SK-MEL-5 (cell line): ENCODE data around the gene GNAQ. TPM values are rescaled to one million over a fixed set of nuclear protein-coding genes. Genes with fewer than 3 reads are reported as not detected.
A peak's percentile ranks its signal among the peaks of the same experiment; 100 is the strongest.

Experiments used
- DNase-seq: peaks from one replicate; pipeline ENCODE4 v3.0.0-alpha.2; 2016; ENCODE audit warnings: low read depth, low spot score
- in situ Hi-C: cut with HindIII; loops from 2 replicates; pipeline ENCODE4 v1.10.0; 2016; ENCODE audit warnings: low sequenced_read_pairs, high pct_unique_total_duplicates, low pct_unique_long_range_greater_than_20kb
- total RNA-seq: library from RNA; depleted of rRNA; stranded (reverse); fragments of >200 nt; shearing (Covaris generic); gene quantifications from 2 replicates; pipeline ENCODE4 v1.2.3, GENCODE V29; 2014

Gene GNAQ
- total RNA-seq, 1 experiment from 2014 or later: 27.1 TPM

DNA sequence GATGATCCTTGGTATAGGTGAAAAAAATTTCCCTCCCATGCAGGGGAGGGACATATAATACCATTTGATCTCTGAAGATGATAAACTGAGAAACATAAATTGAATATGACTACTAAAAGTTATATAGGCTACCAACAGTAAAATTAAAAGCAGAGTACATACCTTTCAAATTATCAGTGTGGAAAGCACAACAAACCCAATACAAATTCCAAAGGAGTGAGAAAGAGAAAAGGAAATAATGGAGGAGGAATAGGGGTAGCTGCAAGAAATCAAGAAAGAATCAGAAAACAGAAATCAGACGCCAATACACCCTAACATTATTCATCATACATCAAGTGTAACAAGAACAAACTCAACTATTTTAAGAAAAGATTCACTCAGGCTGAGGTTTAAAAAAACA is 17.7 kb downstream of the GNAQ start:
- in situ Hi-C loops: no loop called here
- no peak for DNase-seq

GRCh38 chr9:78011049-78011448 is 20.6 kb downstream of the GNAQ start:
- DNase-seq: no peak
- in situ Hi-C loops: no loop called here

DNA sequence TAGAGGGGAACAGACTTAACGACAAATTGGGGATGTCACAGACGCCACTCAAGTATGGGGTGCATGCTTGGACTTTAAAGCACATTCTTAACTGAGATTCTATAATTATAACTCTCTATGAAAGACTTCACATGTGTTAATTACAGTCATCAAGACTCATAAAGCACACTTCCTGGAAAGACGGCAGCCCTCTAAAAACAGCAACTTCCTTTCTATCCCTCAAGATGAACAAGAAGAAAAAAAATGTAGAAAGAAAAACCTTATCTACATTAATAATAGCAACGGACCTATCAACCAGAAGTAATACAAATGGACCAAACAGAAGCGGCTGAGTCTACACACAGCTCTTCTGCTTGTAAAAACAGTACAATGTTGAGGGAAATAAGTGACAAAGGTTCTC is 21.2 kb downstream of the GNAQ start:
- no peak for DNase-seq
- in situ Hi-C loops: no loop called here

- in situ Hi-C loops: no loop called here
- no peak for DNase-seq
Measured at GRCh38 chr9:78009186-78009585, 22.4 kb downstream of the GNAQ start.

GRCh38 chr9:78006734-78007133 is 24.9 kb downstream of the GNAQ start:
- in situ Hi-C loops: no loop called here
- DNase-seq: no peak

DNA sequence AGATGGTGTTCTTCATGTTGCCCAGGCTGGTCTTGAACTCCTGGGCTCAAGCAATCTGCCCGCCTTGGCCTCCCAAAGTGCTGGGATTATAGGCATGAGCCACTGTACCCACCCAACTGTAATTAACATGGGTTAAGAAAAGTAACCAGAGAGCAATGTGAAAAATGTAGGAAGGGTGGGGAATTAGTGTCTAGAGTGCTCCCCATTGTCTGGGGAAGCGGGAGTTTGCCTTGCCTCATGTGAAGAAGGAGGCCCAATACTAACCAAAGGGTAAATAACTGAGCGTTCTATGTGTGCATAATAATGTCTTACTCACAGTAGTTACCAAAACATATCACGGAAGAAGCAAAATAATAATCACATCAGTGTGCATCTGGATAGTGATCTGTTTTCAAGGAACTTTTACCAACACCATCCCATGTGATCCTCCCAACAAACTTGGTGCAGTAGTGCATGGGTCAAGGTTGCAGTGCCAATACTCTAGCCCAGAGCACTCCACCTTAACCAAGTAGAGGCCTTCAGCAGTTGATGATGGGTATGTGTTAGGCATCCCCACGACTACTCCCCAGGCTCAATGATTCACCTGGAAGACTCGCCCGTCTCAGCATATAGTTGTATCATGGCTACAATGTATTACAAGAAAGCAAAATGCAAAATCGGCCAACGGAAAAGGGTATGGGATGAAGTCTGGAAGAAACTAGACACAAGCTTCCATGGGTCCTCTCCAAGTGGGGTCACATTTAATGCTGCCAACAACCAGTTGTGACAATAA is 26.2 kb downstream of the GNAQ start:
- DNase-seq: no peak
- in situ Hi-C loops: no loop called here

DNA sequence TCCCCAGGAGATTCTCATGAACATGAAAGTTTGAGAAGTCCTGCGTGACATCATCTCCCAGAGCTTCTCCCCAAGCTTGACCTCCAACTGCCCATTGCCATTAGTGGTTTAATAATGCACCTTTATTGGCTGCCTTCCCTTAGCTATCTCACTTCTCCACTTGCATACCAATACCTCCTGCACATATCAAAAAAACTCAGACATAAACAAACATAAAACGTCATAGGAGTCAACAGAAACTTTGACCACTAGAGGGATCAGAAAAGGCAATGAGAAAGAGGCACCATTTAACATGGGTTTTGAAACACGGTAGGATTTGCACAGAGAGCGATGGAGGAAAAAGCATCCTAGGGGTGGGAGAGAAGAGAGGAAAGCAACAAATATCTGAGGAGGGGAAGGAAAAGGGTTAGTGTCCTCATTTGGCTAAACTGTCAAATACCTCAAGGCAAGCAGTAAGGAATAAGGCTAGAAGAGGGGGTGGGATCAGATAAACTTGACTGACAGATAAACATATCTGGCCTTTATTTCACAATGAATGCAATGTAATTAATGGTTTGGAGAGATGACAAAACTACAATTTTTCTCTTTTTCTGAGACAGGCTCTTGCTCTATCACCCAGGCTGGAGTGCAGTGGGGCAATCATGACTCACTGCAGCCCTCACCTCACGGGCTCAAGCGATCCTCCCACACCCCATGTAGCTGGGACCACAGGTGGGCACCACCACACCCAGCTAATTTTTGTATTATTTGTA is 27.0 kb downstream of the GNAQ start:
- peak; percentile 70 for DNase-seq
- in situ Hi-C loops: no loop called here

DNA sequence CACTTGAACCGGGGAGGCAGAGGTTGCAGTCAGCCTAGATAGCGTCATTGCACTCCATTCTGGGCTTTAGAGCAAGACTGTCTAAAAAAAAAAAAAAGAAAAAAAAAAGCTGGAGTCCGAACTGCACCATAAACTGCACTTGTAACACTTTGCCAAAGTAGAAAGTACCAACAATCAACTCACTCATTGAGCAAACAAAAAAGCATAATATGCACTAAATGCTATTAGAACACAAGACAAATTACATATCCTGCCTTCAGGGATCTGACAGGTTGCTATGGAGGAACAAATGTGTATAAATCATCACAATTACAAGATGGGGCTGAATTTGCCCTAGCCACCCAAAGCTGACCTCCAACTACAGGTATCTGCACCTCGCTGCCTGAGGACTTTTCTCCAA is 27.9 kb downstream of the GNAQ start:
- DNase-seq: no peak
- in situ Hi-C loops: no loop called here

GRCh38 chr9:78001946-78002731 is 29.5 kb downstream of the GNAQ start:
- DNase-seq: peak; percentile 59
- in situ Hi-C loops: no loop called here

DNA sequence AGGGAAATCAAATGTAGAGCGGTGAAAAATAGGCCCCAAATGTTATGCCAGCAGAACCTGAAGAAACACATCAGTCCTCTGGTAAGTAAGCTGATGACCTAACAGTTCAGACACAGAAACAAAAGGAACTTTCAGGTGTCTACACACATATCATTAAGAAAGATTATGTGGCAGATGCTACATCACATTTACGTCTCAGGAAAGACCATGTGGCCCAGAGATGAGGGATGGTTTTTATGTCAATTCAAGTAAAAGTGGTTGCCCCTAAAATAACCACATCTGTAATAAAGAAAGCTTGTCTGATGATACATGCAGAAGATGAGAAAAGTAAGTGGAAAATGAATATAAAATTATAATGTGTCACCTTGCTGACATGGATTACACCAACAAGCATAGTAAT is 31.4 kb downstream of the GNAQ start:
- DNase-seq: no peak
- in situ Hi-C loops: no loop called here

GRCh38 chr9:77999231-77999631 is 32.4 kb downstream of the GNAQ start:
- no peak for DNase-seq
- in situ Hi-C loops: no loop called here

GRCh38 chr9:77997611-77998284 is 33.9 kb downstream of the GNAQ start:
- DNase-seq: no peak
- in situ Hi-C loops: no loop called here

DNA sequence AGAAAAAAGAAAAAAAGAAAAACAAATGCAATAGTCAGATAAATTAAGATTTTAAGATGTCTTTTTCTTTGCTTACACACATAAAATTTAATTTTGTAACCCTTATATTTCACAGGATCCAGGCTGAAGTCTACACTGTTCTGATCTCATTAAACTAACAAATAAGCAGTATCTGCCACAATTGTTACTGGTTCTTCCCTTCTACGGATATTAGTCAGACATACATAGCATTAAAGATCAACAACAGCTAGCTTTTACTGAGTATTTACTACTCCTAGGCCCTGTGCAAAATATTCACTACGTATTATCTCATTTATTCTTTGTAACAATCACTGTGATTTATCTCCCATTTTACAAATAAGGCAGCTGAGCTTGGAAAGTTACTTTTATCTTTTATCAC is 34.9 kb downstream of the GNAQ start:
- no peak for DNase-seq
- in situ Hi-C loops: no loop called here

GRCh38 chr9:77991191-77991590 is 40.4 kb downstream of the GNAQ start:
- in situ Hi-C loops: no loop called here
- DNase-seq: no peak

- in situ Hi-C loops: no loop called here
- no peak for DNase-seq
Measured at GRCh38 chr9:77989909-77990308, 41.7 kb downstream of the GNAQ start.

- DNase-seq: no peak
- in situ Hi-C loops: no loop called here
Measured at GRCh38 chr9:77989458-77989857, 42.2 kb downstream of the GNAQ start.

DNA sequence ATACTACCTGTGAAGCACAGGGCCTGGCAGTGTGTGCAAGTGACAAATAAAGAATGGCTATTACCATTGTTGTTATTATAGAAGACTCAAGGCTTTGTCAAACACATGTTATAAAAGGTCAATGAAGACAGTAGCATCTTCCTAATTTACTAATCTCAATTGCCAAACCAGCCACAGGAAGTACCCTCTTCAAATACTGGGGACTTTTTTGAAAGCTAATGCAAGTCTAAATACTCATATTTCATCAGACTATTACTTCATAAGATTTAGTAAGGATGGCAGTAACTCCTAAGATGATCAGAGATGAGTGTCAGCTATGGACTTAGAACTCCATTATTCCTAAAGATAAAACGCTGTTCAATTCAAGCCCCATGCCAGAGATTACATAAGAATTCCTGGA is 43.0 kb downstream of the GNAQ start:
- no peak for DNase-seq
- in situ Hi-C loops: no loop called here
